T47D (cell line): ENCODE data around the gene UQCRH.

Source experiments
- DNase-seq, 2 experiments: peaks; one replicate each; pipeline versions ENCODE4 v3.0.0 to v3.0.0-alpha.2; 2011 to 2012; ENCODE audit warnings: low read depth in 1 of 2, low spot score in 1 of 2
- JUND ChIP-seq: IDR thresholded peaks from 2 replicates; pipeline ENCODE4 v1.6.1; 2012; ENCODE audit warnings: low read depth
- in situ Hi-C: cut with HindIII; loops from 2 replicates; pipeline ENCODE4 v1.10.0; 2016; ENCODE audit warnings: low sequenced_read_pairs, low pct_unique_long_range_greater_than_20kb

Gene UQCRH

GRCh38 chr1:46303038-46303871 is at the start of gene UQCRH, which contains the start of gene LRRC41:
TSS of gene UQCRH (plus strand) at chr1:46303698. CDS start at chr1:46303767, 69 bp downstream.
TSS of gene LRRC41 (minus strand) at chr1:46303616. CDS start at chr1:46303322, 294 bp downstream.
- no peak for TF ChIP-seq JUND
- peak; percentile 80 to 96 for DNase-seq
- in situ Hi-C loops: no loop called here

- in situ Hi-C loops: no loop called here
- no peak for DNase-seq
- TF ChIP-seq JUND: no peak
These were observed 48.8 kb upstream of the UQCRH start for GRCh38 chr1:46254668-46255067.

- in situ Hi-C loops: no loop called here
- no peak for TF ChIP-seq JUND
- DNase-seq: no peak
These were observed 47.0 kb upstream of the UQCRH start for GRCh38 chr1:46256523-46256922.

DNA sequence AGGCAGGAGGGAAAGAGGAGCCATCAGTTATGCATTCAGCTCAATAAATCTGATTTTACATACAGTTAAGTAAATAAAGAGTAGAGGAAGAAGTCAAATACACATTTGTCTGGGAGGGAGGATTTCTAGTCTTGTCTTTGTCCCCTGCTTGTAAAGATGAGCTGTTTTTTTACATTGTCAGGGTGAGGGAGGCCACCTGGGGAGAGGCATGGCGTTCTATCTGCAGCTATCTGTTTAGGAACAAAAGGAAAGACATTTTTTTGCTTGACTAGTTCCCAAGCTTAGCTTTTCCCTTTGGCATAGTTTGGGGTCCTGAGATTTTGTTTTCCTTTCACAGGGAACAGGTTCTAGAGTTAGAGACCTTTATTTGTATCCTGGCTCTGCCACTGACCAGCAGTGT is 41.0 kb upstream of the UQCRH start:
- no peak for DNase-seq
- in situ Hi-C loops: no loop called here

DNA sequence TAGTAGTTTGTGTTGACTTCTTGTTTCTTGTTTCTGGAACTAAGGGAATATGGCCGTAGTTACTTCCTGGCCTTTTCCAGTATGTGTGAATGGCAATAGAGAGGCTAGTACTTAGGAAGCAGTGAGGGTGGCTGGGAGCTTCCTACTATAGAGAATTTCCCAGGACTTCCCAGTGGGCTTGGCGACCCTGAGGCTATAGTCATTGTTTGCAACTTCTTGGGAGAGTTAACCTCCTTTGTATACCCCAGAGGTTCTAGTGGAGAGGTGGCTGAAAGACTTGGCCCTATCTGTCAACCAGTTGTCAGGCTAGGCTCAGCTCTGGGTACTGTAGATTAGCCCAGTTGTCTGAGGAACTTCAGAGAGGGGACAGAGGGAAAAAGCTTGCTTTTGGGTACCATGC is 40.4 kb upstream of the UQCRH start:
- TF ChIP-seq JUND: no peak
- in situ Hi-C loops: no loop called here
- no peak for DNase-seq

More for the DNA sequence above, 41.0 kb upstream of the UQCRH start:
- TF ChIP-seq JUND: no peak

DNA sequence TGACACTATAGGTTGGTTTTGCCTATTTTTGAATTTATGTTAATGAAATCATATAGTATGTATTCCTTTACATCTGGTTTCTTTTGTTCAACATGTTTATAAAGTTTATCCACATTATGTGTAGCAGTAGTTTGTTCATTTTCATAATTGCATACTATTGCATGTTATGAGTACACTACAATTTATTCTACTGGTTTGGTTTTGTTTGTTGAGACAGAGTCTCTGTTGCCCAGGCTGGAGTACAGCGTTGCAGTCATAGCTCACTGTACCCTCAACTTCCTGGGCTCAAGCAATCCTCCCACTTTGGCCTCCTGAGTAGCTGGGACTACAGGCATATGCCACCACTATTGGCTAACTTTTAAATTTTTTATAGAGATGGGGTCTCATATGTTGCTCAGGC is 34.9 kb upstream of the UQCRH start:
- DNase-seq: no peak
- in situ Hi-C loops: no loop called here
- TF ChIP-seq JUND: no peak

DNA sequence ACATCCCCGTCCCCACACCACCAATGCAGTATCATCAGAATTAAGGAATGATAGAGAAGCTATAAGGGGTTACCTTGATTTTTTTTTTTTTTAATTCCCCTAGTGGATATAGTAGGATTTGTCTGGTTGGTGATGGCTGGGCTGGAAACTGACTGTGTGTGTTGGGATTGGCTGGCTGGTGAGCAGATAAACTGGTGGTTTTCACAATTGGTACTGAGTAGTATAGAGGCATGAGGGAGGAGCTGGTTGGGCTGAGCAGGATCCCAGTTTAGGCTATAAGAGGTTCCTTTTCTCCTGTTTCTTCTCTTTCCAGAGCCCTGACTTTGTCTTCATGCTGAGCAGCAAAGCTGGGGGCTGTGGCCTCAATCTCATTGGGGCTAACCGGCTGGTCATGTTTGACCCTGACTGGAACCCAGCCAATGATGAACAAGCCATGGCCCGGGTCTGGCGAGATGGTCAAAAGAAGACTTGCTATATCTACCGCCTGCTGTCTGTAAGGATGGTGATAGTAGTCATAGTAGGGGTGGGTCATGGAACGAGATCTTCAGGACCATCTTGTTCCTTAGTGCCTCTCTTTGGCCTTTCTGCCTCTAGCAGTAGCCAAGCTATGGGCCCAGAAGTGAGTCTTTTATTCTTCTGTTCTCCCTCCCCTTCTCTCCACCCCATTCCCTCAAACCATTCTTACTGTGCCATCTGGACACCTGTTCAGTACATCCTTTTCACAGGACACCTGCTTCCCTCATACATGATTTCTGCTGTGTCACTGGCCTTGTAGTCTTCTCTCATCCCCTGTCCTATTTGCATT is 29.1 kb upstream of the UQCRH start:
- DNase-seq: no peak
- in situ Hi-C loops: no loop called here
- no peak for TF ChIP-seq JUND

DNA sequence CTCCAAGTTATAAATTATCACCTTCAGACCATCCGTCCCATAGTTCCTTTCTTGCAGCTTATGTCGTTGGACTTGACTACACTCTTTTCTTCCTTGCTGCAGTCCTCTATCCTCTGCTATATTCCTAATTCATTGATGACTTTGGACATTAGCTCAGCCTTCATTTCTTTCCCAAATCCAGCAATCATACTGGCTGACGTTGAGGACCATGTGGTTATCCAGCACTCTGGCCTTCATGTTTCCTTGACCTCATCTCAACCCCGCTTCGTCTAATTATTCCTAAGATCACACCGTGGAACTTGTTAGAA is 28.5 kb upstream of the UQCRH start:
- in situ Hi-C loops: no loop called here
- no peak for TF ChIP-seq JUND

DNA sequence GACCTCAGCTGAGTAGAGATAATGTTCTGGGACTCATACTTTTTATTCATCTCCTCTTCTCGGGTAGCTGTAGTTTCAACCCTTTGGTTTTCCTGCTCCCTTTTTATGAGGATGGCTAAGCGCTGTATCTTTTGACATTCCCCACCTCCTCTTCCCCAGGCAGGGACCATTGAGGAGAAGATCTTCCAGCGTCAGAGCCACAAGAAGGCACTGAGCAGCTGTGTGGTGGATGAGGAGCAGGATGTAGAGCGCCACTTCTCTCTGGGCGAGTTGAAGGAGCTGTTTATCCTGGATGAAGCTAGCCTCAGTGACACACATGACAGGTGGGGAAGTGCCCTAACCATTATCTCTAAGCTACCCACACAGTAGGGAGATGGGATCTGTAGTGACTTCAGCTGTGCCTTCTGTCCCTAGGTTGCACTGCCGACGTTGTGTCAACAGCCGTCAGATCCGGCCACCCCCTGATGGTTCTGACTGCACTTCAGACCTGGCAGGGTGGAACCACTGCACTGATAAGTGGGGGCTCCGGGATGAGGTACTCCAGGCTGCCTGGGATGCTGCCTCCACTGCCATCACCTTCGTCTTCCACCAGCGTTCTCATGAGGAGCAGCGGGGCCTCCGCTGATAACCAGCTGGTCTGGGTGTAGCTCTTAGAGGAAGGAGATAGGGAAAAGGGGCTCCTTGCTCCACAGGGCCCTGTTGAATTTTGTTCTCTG is 25.7 kb upstream of the UQCRH start:
- TF ChIP-seq JUND: no peak
- in situ Hi-C loops: no loop called here

More for the DNA sequence above, 28.5 kb upstream of the UQCRH start:
- DNase-seq: no peak

GRCh38 chr1:46278807-46279206 is 24.7 kb upstream of the UQCRH start:
- no peak for TF ChIP-seq JUND
- DNase-seq: no peak
- in situ Hi-C loops: no loop called here

More for the DNA sequence above, 25.7 kb upstream of the UQCRH start:
- DNase-seq: no peak

DNA sequence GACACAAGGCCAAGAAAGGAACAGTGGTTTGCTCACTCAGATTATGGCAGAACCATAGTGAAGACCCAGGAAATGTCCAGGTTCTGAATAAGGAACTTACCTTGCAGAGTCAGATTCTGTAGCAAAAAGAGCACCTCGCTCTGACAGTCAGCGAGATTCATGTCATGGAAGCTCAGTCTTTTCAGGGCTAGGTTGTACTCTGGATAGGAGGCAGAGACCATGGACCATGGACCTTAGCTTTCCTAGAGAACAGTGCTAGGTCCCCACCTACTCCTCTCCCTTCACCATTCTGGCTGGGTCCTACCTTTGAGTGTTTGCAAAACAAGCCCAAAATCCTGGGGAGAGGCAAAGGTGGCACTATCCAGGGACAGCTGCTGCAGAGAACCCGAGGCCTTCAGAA is 23.4 kb upstream of the UQCRH start:
- in situ Hi-C loops: no loop called here
- TF ChIP-seq JUND: no peak
- DNase-seq: no peak

- in situ Hi-C loops: no loop called here
- DNase-seq: no peak
- TF ChIP-seq JUND: no peak
These were observed 22.5 kb upstream of the UQCRH start for GRCh38 chr1:46281021-46281420.
